ENCODE measurements around the gene SLC24A3.

- TF ChIP-seq EZH2 (IDR thresholded peaks at IDR 0.05; ENCODE audit: low read length) (no peak), CTCF (optimal IDR thresholded peaks at IDR 0.05 in 1 of 3, IDR thresholded peaks at IDR 0.05 in 1 of 3, conservative IDR thresholded peaks at IDR 0.05 in 1 of 3; ENCODE audit: extremely low read depth in 1 of 3, insufficient read depth in 2 of 3, low read length in 3 of 3) (no peak)
These were observed 326.7 kb downstream of the SLC24A3 start for GRCh38 chr20:19539191-19539590.
